ENCODE measurements around the gene P3R3URF.
A peak's percentile ranks its signal among the peaks of the same experiment; 100 is the strongest.

Gene P3R3URF

DNA sequence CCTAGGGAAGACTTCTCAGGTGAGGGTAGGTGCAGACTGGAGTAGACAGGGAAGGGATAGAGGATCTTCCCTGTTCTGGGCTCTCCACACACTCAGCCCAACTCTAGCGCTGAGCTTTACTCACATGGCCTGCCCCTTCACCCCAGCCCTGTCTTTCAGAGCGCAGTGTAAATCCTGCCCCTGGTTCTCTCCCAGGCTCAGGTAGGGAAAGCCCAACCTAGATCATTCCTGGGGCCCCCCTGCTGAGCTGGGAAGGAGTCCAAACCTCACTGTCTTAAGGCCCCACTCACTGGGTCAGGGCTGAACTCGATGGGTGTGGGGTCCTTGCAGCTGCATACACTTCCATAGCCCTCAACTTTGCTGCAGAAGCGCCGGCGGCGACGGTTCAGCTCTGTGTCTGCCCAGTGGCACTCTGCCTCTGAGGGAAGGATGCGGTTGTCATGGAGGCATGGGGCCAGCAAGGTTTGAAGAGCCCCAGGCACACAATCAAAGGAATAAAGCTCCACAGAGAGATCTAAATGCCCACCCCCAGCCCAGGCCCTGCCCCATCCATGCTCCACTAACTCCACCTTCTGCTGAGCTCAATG is 17.8 kb upstream of the P3R3URF start:
- no peak for DNase-seq (ENCODE audit: low read depth)

DNA sequence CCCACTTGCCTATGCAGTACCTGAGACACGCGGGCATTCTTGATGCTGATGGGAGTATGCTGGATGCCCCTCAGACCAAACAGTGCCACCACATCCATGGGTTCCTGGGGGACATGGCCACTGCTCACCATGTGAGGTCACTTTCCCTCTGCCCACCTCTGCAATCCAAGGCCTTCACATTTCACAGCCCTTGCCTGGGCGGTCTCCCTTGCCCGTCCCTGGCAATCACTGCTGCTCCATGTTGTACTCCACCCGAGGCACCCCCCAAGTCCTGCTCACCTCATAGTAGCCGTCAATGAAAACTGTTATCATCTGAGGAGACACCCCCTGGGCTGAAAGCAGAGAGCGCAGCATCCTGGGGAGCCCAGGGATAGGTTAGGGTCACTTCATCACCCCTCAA is 17.0 kb upstream of the P3R3URF start:
- no peak for DNase-seq (ENCODE audit: low read depth)

DNA sequence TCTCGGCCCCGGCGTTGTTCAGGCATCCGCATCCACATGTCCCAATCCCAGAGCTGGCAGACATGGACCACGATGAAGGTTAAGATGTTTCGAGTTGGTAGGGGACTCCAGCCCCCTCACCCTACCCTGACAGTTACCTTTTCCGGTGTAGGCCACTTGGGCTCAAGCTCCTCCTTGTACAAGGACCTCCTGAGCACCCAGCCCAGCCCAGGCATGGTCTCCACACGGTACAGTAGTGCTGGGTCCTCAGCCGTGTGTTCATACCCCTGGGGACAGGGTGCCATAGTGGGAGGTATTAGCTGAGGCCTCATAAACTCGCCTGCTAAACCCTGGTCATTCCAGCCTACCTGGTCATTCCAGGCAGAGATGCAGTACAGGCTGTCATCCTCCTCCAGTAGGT is 15.9 kb upstream of the P3R3URF start:
- no peak for DNase-seq (ENCODE audit: low read depth)

DNA sequence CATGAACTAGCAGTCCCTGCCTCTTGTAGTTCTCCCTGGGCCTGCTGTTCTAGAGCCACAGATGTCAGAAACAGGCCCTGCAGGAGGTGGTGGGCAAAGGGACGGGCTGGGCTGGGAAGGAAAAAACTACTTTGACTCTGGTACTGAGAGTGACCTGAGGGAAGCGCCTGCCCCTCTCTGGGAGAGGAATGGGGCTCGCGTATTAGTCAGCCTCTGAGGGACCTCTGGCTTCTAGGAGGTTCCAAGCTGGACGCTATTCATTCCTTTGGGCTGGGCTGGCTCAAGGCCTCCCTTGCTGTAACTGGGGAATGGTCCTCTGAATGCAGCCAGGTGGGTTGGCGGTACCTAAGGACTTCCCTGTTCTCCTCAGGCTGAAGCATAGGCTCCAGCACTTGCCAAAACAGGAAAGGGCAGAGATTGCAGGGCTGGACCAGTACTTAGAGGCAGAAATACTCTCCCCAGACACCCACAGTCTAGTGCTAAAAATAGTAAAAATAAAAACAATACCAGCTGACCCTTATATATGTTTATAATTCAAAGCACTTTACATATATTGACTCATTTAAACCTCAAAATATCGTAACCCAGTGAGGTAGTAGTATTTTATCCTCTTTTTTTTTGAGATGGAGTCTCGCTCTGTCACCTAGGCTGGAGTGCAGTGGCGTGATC is 14.9 kb upstream of the P3R3URF start:
- DNase-seq (ENCODE audit: low read depth) = no peak

DNA sequence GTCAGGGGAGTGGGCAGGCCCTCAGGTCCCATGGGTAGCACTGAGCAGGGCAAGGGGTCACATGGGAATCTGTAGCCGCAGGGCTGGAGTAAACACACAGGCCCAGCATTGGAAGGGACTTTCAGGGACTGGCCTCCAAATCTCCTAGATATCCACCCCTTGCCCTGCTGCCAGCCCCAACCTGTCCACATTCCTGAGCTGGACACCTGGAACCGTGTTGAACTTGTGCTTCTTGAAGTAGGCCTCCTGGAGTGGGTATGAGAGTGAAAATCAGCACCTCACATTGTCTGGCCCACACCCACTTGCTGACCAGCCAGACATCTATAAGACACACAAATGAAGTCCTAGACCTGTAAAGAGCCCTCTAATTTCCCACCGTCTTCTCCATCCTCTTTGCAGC is 14.3 kb upstream of the P3R3URF start:
- DNase-seq (ENCODE audit: low read depth) = no peak

DNA sequence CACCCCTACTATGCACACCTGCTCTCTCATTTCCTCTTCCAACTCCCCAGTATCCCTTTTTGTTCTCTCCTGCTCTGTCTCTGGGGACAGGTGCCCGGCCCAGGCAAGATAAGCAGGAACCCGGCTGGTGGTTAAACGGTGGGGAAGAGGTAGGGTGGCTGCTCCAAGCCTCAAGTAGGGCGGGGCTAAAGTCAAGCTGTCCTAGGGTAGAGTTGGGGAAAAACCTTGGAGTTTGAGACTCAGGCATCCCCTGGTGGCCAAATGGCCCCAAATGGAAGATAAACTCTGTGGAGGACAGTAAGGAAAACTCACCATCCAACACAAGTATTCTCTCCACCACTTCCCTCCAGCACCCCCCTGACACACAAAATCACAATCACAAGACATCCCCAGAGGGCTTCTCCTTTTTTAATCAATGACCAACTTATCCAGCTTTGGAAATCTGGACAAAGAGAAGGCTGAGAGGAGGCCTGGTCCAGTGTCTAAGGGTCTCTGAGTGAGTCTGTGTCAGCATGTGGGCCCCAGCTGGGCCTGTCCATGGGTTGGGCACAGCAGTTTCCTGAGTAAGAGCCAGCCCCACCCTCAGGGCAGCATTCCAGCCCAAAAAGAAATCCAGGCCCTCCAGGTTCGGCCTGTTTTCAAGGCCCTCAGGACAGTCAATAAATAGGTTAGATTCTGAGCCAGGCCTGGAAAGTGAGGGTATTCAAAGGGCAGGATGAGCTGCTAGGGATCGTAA is 12.2 kb upstream of the P3R3URF start:
- DNase-seq (ENCODE audit: low read depth) = no peak

DNA sequence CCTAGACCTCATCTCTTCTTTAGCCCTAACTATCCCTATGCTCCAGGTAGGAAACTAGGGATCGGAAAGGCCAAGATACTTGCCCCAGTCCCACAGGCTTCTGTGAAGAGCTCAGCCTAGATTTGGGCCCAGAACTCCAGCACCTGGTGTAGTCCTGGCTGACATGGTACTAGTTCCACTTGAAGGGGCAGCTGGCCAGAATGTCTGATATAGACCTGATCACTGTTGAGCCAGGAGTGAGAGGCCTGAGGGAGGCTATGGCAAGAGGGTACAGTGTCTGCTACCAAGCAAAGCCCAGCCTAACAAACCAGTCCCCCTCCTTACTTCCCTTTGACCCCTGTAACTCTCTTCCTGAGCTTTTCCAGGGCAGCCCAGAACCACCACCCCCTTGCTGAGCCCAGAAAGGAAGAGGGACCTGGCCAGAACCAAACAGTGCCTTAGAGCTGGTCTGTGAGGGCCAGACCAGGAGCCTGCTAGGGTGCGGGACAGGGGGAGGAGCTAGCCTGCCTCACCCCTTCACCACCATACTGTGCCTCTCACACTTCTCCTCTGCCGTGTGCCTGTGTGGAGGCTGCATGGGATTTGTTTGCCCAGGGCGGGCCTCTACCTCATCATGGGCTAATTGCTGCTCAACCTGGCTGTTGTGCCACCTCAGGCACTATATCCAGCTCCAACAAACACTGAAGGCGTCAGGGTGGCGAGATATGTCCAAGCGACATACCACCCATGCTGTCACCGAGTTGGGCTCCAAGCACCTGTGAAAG is 11.0 kb upstream of the P3R3URF start:
- DNase-seq (ENCODE audit: low read depth) = no peak

DNA sequence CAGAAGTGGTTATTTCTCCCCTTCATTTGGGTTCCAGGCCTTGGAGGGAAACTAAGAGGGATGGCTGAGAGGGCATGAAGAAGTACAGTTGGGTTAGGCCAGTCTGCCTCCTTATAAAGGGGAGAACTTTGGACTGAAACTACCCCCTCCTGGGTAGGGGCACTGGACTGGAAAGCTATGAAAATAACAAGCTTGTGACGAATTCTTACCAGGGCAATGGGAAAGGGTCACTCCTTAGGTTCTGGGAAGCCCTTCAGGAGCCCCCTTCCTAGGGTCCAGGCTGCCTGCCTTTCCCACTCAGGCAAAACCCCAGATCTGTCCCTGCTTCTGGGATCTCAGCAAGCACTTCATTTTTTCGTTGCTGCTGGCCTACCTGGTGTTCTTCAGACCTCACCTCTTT is 9.8 kb upstream of the P3R3URF start:
- no peak for DNase-seq (ENCODE audit: low read depth)

DNA sequence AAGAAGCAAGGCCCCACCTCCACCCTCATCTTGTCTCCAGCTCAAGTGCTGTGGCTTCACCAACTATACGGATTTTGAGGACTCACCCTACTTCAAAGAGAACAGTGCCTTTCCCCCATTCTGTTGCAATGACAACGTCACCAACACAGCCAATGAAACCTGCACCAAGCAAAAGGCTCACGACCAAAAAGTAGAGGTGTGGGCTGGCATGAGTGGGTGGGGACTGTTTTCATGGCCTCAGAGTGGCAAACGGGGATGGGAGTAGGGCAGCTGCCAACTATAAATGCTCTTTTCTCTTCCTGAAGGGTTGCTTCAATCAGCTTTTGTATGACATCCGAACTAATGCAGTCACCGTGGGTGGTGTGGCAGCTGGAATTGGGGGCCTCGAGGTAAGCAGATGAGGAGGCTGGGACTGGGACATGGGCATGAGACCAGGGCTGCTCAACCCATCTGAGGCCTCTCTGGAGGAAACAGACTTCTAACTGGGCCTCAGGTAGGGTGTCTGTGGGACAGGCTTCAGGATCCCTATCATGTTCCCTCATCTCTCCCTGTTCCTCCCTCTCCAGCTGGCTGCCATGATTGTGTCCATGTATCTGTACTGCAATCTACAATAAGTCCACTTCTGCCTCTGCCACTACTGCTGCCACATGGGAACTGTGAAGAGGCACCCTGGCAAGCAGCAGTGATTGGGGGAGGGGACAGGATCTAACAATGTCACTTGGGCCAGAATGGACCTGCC is 8.8 kb upstream of the P3R3URF start:
- DNase-seq (ENCODE audit: low read depth) = no peak

DNA sequence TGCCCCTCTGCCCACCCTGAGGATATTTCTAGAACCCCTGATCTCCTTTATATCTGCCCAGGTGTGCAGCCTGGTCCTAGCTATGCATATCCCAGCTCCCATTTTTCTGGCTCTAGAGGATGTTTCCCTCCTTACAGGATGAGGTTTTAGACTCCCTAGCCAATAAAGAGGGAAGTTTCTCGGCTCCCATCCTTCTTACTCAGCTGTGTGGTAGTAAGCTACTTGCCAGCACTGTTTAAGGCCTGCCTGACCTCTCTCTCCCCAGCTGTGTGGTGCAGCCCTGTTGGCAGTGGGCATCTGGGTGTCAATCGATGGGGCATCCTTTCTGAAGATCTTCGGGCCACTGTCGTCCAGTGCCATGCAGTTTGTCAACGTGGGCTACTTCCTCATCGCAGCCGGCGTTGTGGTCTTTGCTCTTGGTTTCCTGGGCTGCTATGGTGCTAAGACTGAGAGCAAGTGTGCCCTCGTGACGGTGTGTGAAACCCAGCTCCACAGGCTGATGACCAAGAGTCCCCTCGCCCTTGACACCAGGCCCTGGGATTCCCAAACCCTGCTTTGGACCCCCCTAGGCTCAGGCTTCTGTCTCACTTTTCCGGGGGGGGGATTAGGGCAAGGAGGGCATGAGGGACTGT is 7.8 kb upstream of the P3R3URF start:
- DNase-seq (ENCODE audit: low read depth) = no peak

DNA sequence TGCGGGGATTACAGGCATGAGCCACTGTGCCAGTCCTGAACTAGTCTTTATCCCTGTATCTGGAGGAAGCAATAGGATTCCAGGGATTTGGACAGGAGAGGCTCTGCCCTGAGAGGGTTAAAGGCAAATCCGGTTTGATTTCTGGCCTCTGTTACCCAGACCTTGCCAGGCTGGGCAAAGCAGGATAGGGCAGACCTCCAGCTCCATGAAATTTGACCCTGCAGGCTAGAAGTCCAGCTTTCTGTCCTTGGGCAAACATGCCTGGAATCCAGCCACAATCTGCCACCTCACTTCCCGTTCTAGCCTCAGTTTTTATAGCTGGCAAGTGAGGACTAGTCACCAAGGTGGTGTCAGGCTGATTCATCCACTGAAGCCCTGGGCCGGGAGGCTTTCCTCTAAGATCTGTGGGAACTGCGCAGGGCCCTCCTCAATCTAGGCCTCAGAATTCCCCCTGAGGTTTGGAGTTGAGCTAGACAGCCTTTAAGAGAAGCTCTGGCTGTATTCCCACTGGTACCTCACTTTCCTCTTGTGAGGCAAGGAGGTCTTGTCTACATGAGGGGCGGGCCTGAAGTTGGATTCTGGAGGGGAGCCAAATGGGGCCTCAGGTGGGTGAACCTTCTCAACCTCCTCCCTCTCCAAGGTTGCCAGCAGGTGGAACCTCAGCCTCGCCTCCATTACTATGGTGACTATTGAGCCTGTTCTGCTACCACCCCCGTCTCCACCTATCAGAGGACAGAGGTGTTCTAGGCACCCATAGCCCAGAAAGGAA is 7.0 kb upstream of the P3R3URF start:
- DNase-seq (ENCODE audit: low read depth) = peak; percentile 90

DNA sequence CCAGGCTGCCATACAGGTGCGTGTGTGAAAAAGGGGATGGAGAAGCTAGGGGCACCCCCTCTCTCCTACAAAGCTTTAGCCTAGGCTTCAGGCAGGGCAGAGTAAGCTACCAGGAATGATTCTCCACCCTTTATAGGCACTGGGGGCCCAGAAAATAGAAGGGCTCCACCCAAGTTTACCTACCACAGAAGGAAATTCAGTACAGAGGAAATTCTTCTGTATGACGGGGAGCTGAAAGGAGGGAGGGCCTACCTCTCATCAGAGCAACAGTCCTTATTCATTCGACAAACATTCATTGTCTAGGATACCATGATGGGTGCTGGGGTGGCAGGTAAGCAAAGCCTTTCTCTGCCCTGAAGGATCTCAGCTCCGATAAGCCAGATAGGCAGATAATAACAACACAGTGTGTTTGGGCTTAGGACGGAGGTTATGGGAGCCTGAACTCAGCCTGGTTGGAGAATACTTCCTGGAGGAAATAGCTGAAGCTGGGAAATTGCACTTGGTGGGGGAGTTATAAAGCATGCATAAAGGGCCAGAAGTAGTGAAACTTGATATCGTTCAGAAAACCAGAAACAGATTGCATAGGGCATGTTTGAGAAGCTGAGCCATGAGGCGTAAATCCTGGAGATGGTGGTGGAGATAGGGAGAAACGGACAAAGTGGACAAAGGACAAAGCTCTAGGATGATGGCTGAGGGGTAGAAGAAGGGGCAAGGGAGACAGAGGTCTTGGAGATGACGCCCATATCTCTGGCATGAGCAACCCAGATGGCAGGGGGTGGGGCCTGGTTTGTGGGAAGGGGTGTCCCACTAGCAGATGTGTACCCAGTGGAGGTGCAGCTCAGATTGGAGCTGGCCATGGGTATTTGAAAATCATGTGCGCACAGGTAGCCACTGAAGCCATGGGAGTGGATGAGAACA is 5.3 kb upstream of the P3R3URF start:
- no peak for DNase-seq (ENCODE audit: low read depth)

DNA sequence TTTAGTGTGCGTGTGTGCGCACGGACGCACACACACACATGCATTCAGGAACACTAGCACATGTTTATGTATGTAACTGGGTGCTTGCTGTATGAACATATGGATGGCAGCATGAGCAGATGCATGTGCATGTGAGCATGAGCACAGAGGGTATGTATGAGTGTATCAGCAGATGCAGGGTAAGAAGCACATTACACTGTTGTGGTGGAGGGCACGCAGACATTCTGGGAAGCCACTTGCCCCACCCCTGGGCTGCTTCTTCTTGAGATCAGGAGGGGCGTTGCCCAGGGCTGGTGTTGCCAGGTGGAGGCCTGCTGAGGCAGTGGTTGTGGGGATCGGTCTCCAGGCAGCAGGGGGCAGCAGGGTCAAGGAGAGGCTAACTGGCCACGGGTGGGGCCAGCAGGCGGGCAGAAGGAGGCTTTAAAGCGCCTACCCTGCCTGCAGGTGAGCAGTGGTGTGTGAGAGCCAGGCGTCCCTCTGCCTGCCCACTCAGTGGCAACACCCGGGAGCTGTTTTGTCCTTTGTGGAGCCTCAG is 3.9 kb upstream of the P3R3URF start:
- no peak for DNase-seq (ENCODE audit: low read depth)

DNA sequence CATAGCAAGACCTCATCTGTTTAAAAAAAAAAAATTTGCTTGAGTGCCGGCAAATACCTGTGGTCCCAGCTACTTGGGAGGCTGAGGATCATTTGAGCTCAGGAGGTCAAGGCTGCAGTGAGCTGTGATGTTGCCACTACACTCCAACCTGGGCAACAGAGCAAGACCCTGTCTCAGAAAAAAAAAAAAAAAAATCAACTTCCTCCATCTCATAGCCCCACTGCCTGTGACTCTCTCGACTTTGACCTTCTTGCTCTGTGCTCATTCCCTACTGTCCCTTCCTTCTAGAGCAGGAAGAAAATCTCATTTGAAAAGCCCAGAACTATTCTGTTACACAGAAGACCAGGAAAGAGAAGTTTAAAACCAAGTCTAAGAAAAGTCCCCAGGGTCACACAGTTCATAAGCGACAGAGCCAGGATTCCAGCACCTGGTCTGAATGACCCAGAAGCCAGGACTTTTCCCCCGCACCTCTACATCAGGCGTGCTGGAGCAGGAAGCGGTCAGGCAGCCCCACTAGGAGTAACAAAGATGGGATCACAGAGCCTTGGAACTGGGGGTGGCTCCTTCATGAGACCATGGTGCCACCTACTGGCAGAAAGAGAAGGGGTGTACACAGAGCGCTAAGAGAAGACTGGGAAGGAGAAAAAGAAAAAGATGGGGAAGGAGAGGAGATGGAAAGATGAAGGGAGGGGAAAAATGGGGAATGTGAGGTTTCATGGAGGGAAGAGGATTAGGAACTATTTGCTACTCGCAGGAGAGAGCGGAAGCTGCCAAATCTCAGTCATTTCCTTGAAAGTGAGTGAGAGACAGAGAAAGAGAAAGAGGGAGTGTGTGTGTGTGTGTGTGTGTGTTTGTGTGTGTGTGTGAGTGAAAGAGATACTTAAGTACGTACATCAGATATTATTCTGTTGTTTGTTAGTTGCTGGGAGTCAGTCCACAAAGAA is 3.1 kb upstream of the P3R3URF start:
- DNase-seq (ENCODE audit: low read depth) = no peak

DNA sequence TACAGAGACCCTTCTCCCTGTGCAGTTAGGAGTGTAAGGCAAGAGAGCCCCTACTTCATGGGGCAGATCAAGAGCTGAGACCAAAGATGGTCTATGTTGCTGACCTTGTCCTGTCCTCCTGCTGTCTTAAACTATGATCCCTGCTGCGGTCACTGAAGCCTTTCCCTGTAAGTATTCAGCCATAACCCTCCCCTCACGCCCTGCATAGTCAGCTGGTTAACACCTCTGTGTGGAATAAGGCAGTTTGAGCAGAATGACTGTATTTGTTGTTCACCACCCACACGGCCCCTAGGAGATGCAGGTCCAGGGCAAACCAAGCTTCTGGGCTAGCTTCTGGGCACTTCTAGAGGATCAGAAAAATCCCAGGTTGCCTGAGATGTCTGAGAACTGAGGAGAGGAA is 1.0 kb downstream of the P3R3URF start:
- no peak for DNase-seq (ENCODE audit: low read depth)

DNA sequence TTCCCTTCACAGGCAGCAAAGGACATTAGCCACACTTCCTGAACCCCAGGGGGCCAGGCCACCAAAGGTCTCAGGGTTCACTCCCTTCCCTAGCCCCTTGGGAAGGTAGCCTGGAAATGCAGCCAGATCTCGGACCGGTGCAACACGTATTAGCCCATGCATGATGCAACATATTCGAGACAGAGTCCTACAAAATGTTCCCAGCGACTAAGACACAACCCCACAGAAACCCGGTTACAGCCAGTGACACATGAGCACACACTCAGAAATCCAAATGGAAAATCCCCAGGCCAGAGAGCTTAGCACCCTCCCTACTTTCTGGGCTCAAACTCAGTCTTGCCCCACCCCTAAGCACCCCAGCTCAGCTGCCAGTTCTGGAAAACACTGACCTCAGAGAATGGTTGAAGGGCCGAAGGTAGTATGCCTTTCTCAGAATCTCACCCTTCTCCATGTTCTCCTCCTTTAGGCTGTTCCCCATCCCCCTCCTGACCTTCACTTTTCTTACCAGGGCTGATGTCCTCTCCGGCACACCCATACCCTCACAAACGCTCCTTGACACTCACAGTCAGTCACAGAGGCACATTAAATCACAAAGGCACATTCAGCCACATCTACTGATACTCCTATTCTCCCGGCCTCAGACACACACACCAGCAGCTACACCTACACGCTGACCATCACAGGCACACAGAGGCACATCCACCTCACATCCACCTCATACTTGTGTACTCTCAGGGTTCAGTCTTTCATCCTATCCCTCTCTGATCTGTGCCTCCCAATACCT is 1.6 kb downstream of the P3R3URF start, which contains the start of gene TSPAN1:
TSPAN1 (plus strand) TSS at position 640 of the 784 bp plus-strand sequence. CDS start 6,021 bp downstream, outside the sequence.
- DNase-seq (ENCODE audit: low read depth) = no peak

DNA sequence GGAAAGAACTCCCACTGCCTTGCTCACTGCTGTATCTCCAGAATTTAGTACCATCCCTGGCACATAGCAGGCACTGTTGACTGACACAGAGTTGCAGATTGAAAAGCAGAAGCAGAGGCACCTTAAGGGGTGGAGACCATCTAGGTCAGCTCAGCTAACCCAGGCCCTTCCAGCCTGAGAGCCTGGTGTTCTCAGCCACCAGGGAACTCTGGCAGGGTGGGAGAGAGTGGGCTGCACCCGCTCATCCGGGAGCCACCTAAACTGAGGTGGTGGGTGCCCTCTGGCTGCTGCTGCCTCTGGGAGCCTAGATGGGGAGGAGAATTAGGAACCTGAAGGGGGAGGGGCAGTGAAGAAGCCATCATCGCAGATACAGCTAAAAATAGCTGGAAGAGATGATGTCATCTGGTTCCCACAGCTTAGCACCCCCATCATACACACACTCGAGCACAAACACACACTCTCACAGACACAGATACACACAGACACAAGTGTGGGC is 2.9 kb downstream of the P3R3URF start:
- DNase-seq (ENCODE audit: low read depth) = no peak
